Measurements from ENCODE around the gene CDH3. TPM values are rescaled to one million over a fixed set of nuclear protein-coding genes. Genes with fewer than 3 reads are reported as not detected.
A peak's percentile ranks its signal among the peaks of the same experiment; 100 is the strongest.

Gene CDH3
- total RNA-seq, 2 donors from 2014 or later: 30.0 to 98.5 TPM

- intact Hi-C loops (cut with DNase I): no loop called here
- no peaks in the 10 kb centered on the region for H3K4me1 ChIP-seq (replicated peaks)
- H3K4me3 ChIP-seq: no peak overlapping the region
- peak overlapping the region; percentile 62 to 64 for H3K27ac ChIP-seq
- H3K36me3 ChIP-seq: no peaks in the 10 kb centered on the region
- no peaks in the 10 kb centered on the region for H3K9me3 ChIP-seq
- 34% methylated on average over 13 of the region's 13 CpGs for WGBS
- DNase-seq (ENCODE audit: low spot score): peak; percentile 82
- H3K27me3 ChIP-seq (replicated peaks; ENCODE audit: insufficient read depth): no peaks in the 10 kb centered on the region
- TF ChIP-seq POLR2AphosphoS5 (IDR thresholded peaks at IDR 0.05) (peak; percentile 69), POLR2A (IDR thresholded peaks at IDR 0.05) (no peak), CTCF (IDR thresholded peaks at IDR 0.05) (no peak)
Measured at GRCh38 chr16:68658341-68658973, 13.3 kb downstream of the CDH3 start.

DNA sequence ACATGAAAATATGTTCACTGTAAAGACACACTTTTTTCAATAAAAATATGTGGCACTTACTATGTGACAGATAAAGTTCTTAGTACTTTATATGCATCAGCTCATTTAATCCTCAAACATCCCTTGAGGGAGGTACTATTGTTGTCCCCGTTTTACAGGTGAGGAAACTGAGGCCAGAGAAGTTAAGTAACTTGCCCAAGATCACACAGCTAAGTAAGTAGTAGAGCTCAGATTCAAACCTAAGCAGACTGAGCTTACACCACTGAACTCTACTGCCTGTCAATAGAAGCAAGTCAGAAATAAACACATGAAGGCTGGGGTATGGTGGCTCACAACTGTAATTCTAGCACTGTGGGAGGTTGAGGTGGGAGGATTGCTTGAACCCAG, 13.9 kb downstream of the CDH3 start:
- no peaks in the 10 kb centered on the region for H3K36me3 ChIP-seq
- no peaks in the 10 kb centered on the region for H3K4me1 ChIP-seq (replicated peaks)
- H3K4me3 ChIP-seq: no peak overlapping the region
- DNase-seq (ENCODE audit: low spot score): no peak
- TF ChIP-seq POLR2AphosphoS5 (IDR thresholded peaks at IDR 0.05) (no peak), POLR2A (IDR thresholded peaks at IDR 0.05) (no peak), CTCF (IDR thresholded peaks at IDR 0.05) (no peak)
- H3K27ac ChIP-seq: peak overlapping the region; percentile 62 to 64
- H3K27me3 ChIP-seq (replicated peaks; ENCODE audit: insufficient read depth): no peaks in the 10 kb centered on the region
- 30% methylated on average over 1 of the region's 1 CpG for WGBS
- intact Hi-C loops (cut with DNase I): no loop called here
- H3K9me3 ChIP-seq: no peaks in the 10 kb centered on the region

GRCh38 chr16:68659412-68660358, 14.6 kb downstream of the CDH3 start:
- no peak for TF ChIP-seq POLR2A (IDR thresholded peaks at IDR 0.05)
- no peak for DNase-seq (ENCODE audit: low spot score)
- 21% methylated on average over 8 of the region's 8 CpGs for WGBS
- Histone ChIP-seq H3K9me3 (no peaks in the 10 kb centered on the region), H3K36me3 (no peaks in the 10 kb centered on the region), H3K27me3 (replicated peaks; ENCODE audit: insufficient read depth) (no peaks in the 10 kb centered on the region), H3K4me3 (no peak overlapping the region), H3K4me1 (replicated peaks) (no peaks in the 10 kb centered on the region), H3K27ac (peak overlapping the region in 1 of 2 donors; percentile 62)
- intact Hi-C loops (cut with DNase I): no loop called here

- no peaks in the 10 kb centered on the region for H3K9me3 ChIP-seq
- no peak overlapping the region for H3K4me3 ChIP-seq
- TF ChIP-seq CTCF (IDR thresholded peaks at IDR 0.05) (no peak), POLR2AphosphoS5 (IDR thresholded peaks at IDR 0.05) (no peak), POLR2A (IDR thresholded peaks at IDR 0.05) (no peak)
- DNase-seq (ENCODE audit: low spot score): no peak
- no peak overlapping the region for H3K27ac ChIP-seq
- H3K36me3 ChIP-seq: no peaks in the 10 kb centered on the region
- H3K27me3 ChIP-seq (replicated peaks; ENCODE audit: insufficient read depth): no peaks in the 10 kb centered on the region
- 65% methylated on average over 6 of the region's 6 CpGs for WGBS
- no peaks in the 10 kb centered on the region for H3K4me1 ChIP-seq (replicated peaks)
- intact Hi-C loops (cut with DNase I): no loop called here
Measured at GRCh38 chr16:68660359-68660795, 15.3 kb downstream of the CDH3 start.

GRCh38 chr16:68662035-68662434, 16.9 kb downstream of the CDH3 start:
- no peaks in the 10 kb centered on the region for H3K27me3 ChIP-seq (replicated peaks; ENCODE audit: insufficient read depth)
- WGBS: 94% methylated on average over 1 of the region's 1 CpG

More at GRCh38 chr16:68662035-68662434, 16.9 kb downstream of the CDH3 start:
- DNase-seq (ENCODE audit: low spot score): no peak
- intact Hi-C loops (cut with DNase I): no loop called here
- Histone ChIP-seq H3K9me3 (no peaks in the 10 kb centered on the region), H3K4me1 (replicated peaks) (no peaks in the 10 kb centered on the region), H3K36me3 (no peaks in the 10 kb centered on the region), H3K27ac (no peak overlapping the region), H3K4me3 (no peak overlapping the region)
- TF ChIP-seq POLR2AphosphoS5 (IDR thresholded peaks at IDR 0.05) (no peak), POLR2A (IDR thresholded peaks at IDR 0.05) (no peak), CTCF (IDR thresholded peaks at IDR 0.05) (no peak)
